GM13976 (cell line): ENCODE results near the gene DRC7.

Experiments
- DNase-seq: peaks from one replicate; pipeline ENCODE4 v3.0.0; 2012; ENCODE audit warnings: low spot score
- CTCF ChIP-seq: IDR thresholded peaks from 2 replicates; pipeline ENCODE4 v1.5.1; 2012; ENCODE audit warnings: borderline replicate concordance, mild to moderate bottlenecking; ENCODE audit not compliant: insufficient read depth; ENCODE audit errors: extremely low read depth, missing control alignments, control extremely low read depth
- in situ Hi-C: fragments of 300-500 bp; cut with MboI; formaldehyde crosslinking; loops from one replicate; pipeline ENCODE4 v1.12.0; 2022; ENCODE audit warnings: low sequenced_read_pairs, mixed read lengths, inconsistent platforms; ENCODE audit not compliant: unreplicated experiment

Gene DRC7

DNA sequence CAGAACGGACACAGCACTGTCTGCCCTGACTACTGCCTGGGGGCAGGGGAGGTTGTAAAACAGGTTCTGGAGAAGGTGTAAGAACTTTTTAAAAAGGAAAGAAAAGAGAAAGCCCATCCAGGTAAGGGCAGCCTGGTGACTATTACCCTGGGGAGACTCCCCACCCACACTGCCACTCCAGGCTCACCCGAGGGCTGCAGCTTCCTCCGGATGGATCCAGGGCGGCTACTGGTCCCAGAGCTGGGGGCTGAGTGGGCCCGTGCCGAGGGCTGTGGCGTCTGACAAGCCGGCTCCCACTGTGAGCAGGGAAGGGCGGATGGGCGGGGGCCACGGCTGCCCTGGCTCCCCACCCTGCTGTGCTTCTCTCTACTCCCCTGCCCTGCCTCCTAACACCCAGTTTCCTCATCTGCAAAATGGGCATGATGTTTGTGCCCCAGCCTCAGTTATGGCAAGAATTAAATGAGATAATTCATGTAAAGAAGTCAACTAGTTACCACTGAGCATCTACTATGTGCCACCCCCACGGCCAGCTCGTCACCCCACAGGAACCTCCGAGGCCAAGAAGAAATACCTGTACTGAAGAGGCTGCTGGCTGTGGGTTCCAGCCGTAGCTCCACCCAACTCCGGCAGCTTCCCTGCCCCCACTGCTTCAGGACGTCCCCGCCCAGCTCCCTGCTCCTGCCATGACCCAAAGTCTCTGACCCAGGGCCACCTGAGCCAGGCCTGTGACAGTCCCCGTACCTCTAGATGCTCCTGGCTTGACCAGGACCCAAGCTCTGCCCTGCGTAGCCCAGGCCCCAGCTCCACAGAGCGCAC is 65.1 kb downstream of the DRC7 start:
- no peak for TF ChIP-seq CTCF
- in situ Hi-C loops, result no loop called here
- no peak for DNase-seq

GRCh38 chr16:57760357-57761160 is 66.0 kb downstream of the DRC7 start:
- TF ChIP-seq CTCF, result no peak
- in situ Hi-C loops, result no loop called here
- no peak for DNase-seq

GRCh38 chr16:57761301-57761700 is 66.7 kb downstream of the DRC7 start:
- in situ Hi-C loops, result no loop called here
- TF ChIP-seq CTCF, result no peak
- no peak for DNase-seq

GRCh38 chr16:57761957-57762356 is 67.4 kb downstream of the DRC7 start:
- no peak for TF ChIP-seq CTCF
- in situ Hi-C loops, result no loop called here
- DNase-seq, result no peak

DNA sequence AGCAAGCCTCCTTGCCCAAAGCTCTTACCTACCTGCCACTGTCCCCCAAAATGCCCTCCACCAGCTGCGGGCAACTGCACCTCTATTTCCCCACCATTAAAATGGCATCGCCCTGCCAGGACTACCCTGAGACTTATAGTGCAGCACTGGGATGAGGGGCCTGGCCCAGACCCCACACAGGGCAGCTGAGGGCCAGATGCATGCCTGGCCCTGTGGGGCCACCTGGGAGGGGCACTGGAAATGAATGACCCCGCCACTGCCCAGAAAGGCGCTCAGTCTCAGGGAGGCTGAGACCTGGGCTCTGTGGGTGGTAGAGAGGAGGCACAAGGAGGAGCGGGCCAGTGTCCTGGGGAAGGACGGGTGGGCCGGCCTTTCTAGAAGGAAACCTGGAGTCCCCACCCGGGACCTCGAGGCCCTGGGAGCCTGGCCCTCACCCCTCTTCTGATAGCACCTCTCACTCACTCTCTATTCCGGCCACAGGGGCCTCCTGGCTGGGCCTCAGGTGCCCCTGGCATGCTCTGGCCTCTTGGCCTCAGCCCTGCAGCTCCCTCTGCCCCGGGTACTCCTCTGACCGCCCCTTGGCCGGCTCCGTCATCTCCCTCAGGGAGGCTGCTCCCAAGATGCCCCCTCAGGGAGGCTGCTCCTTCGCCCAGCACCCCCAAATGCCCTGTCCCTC is 67.9 kb downstream of the DRC7 start:
- in situ Hi-C loops, result no loop called here
- TF ChIP-seq CTCF, result no peak
- no peak for DNase-seq

DNA sequence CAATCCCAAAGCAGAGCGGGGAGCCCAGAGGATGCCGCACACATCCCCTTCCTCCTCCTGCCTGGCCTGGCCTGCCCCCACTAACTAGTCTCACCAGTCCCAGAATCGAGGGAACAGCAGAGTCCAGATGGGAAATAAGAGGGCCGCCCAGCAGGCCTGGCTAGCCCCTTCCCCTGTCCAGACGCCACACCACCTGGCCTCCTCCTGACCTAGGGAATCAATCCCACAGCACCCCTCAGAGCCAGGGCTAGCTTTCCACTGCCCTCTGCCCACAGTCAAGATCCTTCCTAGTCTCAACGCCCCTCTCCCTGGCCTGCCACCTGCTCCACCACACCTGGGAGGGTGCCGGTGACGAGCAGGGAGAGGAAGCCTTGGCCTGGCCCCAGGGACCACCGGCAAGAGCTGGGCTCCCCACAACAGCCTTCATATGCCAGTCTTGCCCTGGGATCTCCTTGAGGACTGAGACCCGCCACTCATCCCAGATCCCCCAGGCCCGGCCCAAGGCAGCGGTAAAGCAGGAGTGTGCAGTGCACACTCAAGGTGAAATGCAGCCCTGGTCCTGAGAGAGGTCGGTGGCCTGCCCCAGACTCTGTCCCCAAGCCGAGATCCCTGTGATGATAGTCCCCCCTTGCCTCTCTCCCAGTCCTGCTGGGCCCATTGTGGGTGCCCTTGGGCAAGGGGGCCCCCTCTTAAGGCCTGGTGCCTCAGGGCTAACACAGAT is 68.8 kb downstream of the DRC7 start:
- no peak for TF ChIP-seq CTCF
- no peak for DNase-seq
- in situ Hi-C loops, result no loop called here
